Kidney epithelial cell (primary cell): Measurements from ENCODE around the gene TSNAX. TPM values are rescaled to one million over a fixed set of nuclear protein-coding genes. Genes with fewer than 3 reads are reported as not detected.

Experiments
- DNase-seq: peaks from one replicate; pipeline ENCODE4 v3.0.0-alpha.2; 2010; ENCODE audit warnings: low read depth
- H3K27me3 ChIP-seq: 2 replicates; pipeline ENCODE4 v1.6.0; 2011; ENCODE audit warnings: low read length; ENCODE audit not compliant: control insufficient read depth, insufficient read depth
- H3K36me3 ChIP-seq: 2 replicates; pipeline ENCODE4 v1.5.1; 2011; ENCODE audit warnings: low read length; ENCODE audit not compliant: control insufficient read depth, insufficient read depth
- H3K4me3 ChIP-seq: 2 replicates; pipeline ENCODE4 v1.5.1; 2011; ENCODE audit warnings: low read depth, mild to moderate bottlenecking, control low read depth, low read length
- CTCF ChIP-seq: IDR thresholded peaks from 2 replicates; pipeline ENCODE4 v1.5.1; 2011; ENCODE audit warnings: mild to moderate bottlenecking, moderate library complexity, low read length, control low read depth, inconsistent platforms; ENCODE audit not compliant: insufficient read depth, poor library complexity, severe bottlenecking
- total RNA-seq: library from RNA; depleted of rRNA; stranded (reverse); fragments of >200 nt; gene quantifications from 2 replicates; pipeline ENCODE4 v1.2.3, GENCODE V29; 2015

Gene TSNAX
- total RNA-seq, 1 donor from 2014 or later, result 29.4 TPM

- H3K27me3 ChIP-seq, result no peaks in the 10 kb centered on the region
- H3K36me3 ChIP-seq, result no peaks in the 10 kb centered on the region
- H3K4me3 ChIP-seq, result no peak overlapping the region
- DNase-seq, result no peak
- TF ChIP-seq CTCF, result no peak
Measured at GRCh38 chr1:231487019-231487418, 41.5 kb upstream of the TSNAX start.

DNA sequence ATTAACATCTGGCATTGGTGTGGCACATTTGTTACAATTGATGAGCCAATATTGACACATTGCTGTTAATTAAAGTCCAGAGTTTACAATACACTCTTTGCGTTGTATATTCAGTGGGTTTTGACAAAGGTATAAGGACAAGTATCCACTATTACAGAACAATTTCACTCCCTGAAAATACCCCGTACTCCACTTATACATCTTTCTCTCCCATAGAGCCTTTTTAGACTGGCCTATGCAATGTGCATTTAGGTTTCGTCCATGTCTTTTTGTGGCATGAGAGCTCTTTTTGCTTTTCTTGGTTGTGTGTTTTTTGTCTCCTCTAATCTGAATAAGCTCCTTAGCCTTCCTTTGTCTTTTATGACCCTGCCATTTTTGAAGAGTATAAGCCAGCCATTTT, 40.6 kb upstream of the TSNAX start:
- TF ChIP-seq CTCF, result no peak

DNA sequence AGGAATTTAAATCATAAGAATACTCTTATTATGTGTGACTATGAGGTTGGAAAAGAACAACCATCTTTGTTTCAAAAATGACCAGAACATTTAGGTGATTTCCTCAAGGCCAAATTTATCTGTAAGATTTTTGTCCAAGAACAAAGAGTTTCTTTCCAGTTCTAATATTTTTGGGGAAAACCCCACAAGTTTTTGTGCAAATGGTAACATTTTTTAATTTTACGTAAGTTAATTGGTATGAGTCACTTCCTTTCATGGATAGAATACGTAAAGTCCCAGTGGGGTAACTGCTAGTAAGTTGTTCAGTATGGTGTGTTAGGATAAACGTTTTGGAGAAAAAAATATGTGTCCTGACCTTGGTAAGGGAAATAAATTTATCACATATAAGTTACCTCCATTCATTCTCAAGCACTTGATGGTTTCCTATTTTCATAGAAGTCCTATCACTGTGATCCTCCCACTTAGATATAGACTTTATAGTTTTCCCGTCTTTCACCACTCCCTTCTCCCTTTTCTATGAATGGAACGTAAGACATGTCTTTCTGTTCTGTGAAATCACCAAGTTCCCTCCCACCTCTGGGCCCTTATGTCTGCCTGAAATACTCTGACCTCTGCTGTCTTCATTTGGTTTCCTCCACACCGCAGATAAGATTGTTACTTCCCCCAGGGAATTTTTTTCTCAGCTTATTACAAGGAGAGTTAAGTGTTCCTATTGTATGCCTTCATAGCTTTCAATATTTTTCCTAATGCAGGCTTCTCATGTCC, 34.9 kb upstream of the TSNAX start:
- no peak for DNase-seq
- Histone ChIP-seq H3K4me3 (no peak overlapping the region), H3K36me3 (no peaks in the 10 kb centered on the region), H3K27me3 (no peaks in the 10 kb centered on the region)
- no peak for TF ChIP-seq CTCF

More for the DNA sequence above, 40.6 kb upstream of the TSNAX start:
- Histone ChIP-seq H3K36me3 (no peaks in the 10 kb centered on the region), H3K27me3 (no peaks in the 10 kb centered on the region), H3K4me3 (no peak overlapping the region)
- no peak for DNase-seq

GRCh38 chr1:231494439-231495110, 33.9 kb upstream of the TSNAX start:
- no peak for TF ChIP-seq CTCF
- no peaks in the 10 kb centered on the region for H3K27me3 ChIP-seq
- DNase-seq, result no peak
- H3K36me3 ChIP-seq, result no peaks in the 10 kb centered on the region
- H3K4me3 ChIP-seq, result no peak overlapping the region

- DNase-seq, result no peak
- no peaks in the 10 kb centered on the region for H3K27me3 ChIP-seq
- H3K4me3 ChIP-seq, result no peak overlapping the region
- H3K36me3 ChIP-seq, result no peaks in the 10 kb centered on the region
- TF ChIP-seq CTCF, result no peak
Measured at GRCh38 chr1:231497629-231498152, 30.8 kb upstream of the TSNAX start.
